AG09319 (cell line): ENCODE results near the gene RET.

Source experiments
- DNase-seq: peaks from one replicate; pipeline ENCODE4 v3.0.0-alpha.2; 2010; ENCODE audit warnings: low read depth; ENCODE audit errors: extremely low read depth
- TF ChIP-seq, protein P1 (sequence below): IDR thresholded peaks from 2 replicates; pipeline ENCODE4 v1.5.1; 2011; ENCODE audit warnings: low read depth, mild to moderate bottlenecking, inconsistent platforms, low read length, moderate library complexity

RET gene

GRCh38 chr10:43076876-43077420 is at the start of gene RET:
RET (plus strand) TSS chr10:43077069; CDS start chr10:43077259, 190 bp downstream.
- TF ChIP-seq, protein P1, sequence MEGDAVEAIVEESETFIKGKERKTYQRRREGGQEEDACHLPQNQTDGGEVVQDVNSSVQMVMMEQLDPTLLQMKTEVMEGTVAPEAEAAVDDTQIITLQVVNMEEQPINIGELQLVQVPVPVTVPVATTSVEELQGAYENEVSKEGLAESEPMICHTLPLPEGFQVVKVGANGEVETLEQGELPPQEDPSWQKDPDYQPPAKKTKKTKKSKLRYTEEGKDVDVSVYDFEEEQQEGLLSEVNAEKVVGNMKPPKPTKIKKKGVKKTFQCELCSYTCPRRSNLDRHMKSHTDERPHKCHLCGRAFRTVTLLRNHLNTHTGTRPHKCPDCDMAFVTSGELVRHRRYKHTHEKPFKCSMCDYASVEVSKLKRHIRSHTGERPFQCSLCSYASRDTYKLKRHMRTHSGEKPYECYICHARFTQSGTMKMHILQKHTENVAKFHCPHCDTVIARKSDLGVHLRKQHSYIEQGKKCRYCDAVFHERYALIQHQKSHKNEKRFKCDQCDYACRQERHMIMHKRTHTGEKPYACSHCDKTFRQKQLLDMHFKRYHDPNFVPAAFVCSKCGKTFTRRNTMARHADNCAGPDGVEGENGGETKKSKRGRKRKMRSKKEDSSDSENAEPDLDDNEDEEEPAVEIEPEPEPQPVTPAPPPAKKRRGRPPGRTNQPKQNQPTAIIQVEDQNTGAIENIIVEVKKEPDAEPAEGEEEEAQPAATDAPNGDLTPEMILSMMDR = no peak
- no peak for DNase-seq

GRCh38 chr10:43027331-43027955 is 49.4 kb upstream of the RET start:
- TF ChIP-seq, protein P1 = no peak
- no peak for DNase-seq

- TF ChIP-seq, protein P1 = no peak
- no peak for DNase-seq
Measured at GRCh38 chr10:43028143-43028542, 48.7 kb upstream of the RET start.

DNA sequence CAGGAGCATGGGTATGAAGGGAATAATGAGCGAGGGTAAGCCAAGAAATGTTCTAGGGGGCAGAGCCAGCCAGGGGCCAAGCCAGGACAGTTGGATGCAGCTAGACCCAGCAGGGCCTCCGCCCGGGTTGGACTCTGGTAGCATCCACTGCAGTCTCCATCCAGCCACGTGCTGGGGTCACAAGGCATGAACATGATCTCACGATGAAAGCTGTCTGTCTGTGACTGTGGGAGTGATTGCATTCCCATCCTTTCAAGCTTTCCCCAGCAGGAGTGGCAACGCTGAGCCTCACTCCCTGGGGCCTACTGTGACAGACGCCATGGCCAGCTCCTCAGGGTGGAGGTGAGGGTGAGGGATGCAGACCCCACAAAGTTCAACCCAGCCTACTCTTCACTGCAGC is 47.8 kb upstream of the RET start:
- TF ChIP-seq, protein P1 = no peak
- no peak for DNase-seq

DNA sequence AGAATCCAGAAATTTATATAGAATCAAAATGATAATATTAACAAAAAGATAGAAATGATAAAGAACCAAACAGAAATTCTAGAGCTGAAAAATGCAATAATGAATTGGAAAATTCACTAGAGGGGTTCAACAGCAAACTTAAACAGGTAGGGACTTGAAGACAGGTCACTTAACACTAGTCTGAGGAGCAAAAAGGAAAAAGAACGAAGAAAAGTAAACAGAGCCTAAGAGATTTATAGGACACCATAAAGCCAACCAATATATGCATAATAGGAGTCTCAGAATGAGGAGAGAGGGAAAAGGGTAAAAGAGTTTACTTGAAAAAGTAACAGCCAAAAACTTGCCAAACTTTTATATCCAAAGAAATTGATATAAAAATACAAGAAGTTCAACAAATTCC is 44.3 kb upstream of the RET start:
- no peak for DNase-seq
- TF ChIP-seq, protein P1 = no peak

DNA sequence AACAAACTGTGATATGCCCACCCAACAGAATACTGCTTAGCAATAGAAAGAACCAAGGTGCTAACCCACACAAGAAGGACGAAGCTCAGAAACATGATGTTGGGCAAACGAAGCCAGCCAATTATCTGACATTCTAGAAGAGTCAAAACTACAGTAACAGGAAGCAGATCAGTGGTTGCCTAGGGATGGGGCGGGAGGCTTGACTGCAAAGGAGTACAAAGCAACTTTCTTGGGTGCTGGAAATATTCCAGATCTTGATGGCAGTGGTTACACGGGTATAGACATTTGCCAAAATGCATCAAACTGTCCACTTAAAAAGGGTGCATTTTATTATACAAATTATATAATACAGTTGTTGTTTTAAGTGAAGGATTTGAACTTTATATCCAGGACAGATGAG is 41.1 kb upstream of the RET start:
- TF ChIP-seq, protein P1 = no peak
- no peak for DNase-seq

GRCh38 chr10:43036481-43037428 is 40.1 kb upstream of the RET start:
- DNase-seq = no peak
- TF ChIP-seq, protein P1 = no peak
